SK-N-SH (cell line): ENCODE measurements around the gene NUDT13. TPM values are rescaled to one million over a fixed set of nuclear protein-coding genes. Genes with fewer than 3 reads are reported as not detected.

Experiments
- CTCF ChIA-PET: fragments of 300-600, 350-600 bp; formaldehyde crosslinking; extraction: SDS; loops from one replicate; lab custom pipeline; 2021; lab: Yijun Ruan, JAX
- POLR2A ChIA-PET: fragments of 350-600 bp; sonication (Branson Sonifier 250); formaldehyde crosslinking; extraction: SDS; loops from one replicate; lab custom pipeline; 2020; ENCODE audit warnings: antibody characterized with exemption, inconsistent platforms; lab: Yijun Ruan, JAX
- DNase-seq: peaks from one replicate; pipeline ENCODE4 v3.0.0; 2012
- H2AFZ ChIP-seq: fragments of 200-600 bp; sonication (generic); 2 replicates; pipeline ENCODE4 v1.8.1; 2016; ENCODE audit warnings: antibody characterized with exemption, mild to moderate bottlenecking, low read depth
- H3F3A ChIP-seq: fragments of 200-600 bp; sonication (generic); replicated peaks from 2 replicates; pipeline ENCODE3; 2016; ENCODE audit warnings: antibody characterized with exemption, mild to moderate bottlenecking; ENCODE audit not compliant: insufficient read depth
- H3K27ac ChIP-seq, 2 experiments: fragments of 200-500 bp in 1 of 2; fragments of 200-600 bp in 1 of 2; sonication (Bioruptor generic) in 1 of 2; sonication (generic), shearing (Covaris generic) in 1 of 2; 2 replicates each; pipeline versions ENCODE4 v1.5.1 to v1.6.1; 2014 to 2016; ENCODE audit warnings: low read depth in 2 of 2, inconsistent platforms in 1 of 2, low read length in 1 of 2, mild to moderate bottlenecking in 1 of 2, mixed read lengths in 1 of 2
- H3K27me3 ChIP-seq: fragments of 200-600 bp; sonication (generic), shearing (Covaris generic); 2 replicates; pipeline ENCODE4 v1.6.1; 2016; ENCODE audit warnings: mixed run types; ENCODE audit not compliant: insufficient read depth
- H3K36me3 ChIP-seq, 2 experiments: fragments of 200-500 bp in 1 of 2; fragments of 200-600 bp in 1 of 2; sonication (Bioruptor generic) in 1 of 2; sonication (generic) in 1 of 2; replicated peaks in 1 of 2; 2 replicates each; pipeline versions ENCODE3 to v1.5.1; 2014 to 2016; ENCODE audit warnings: low read length in 1 of 2, mild to moderate bottlenecking in 1 of 2; ENCODE audit not compliant: insufficient read depth in 2 of 2, control insufficient read depth in 1 of 2
- H3K4me1 ChIP-seq, 2 experiments: fragments of 200-500 bp in 1 of 2; fragments of 200-600 bp in 1 of 2; sonication (Bioruptor generic) in 1 of 2; sonication (generic), shearing (Covaris generic) in 1 of 2; 2 replicates each; pipeline versions ENCODE4 v1.5.1 to v1.6.1; 2014 to 2016; ENCODE audit warnings: low read depth in 1 of 2, low read length in 1 of 2, mixed run types in 1 of 2; ENCODE audit not compliant: insufficient read depth in 2 of 2, control insufficient read depth in 1 of 2
- H3K4me2 ChIP-seq: fragments of 200-600 bp; sonication (generic), shearing (Covaris generic); 2 replicates; pipeline ENCODE4 v1.6.1; 2017; ENCODE audit warnings: mixed run types
- H3K4me3 ChIP-seq, 2 experiments: fragments of 200-500 bp in 1 of 2; fragments of 200-600 bp in 1 of 2; sonication (Bioruptor generic) in 1 of 2; sonication (generic), shearing (Covaris generic) in 1 of 2; 2 replicates each; pipeline versions ENCODE4 v1.5.1 to v1.8.1; 2014 to 2016; ENCODE audit warnings: low read depth in 2 of 2, inconsistent platforms in 1 of 2, low read length in 1 of 2, mild to moderate bottlenecking in 1 of 2, mixed read lengths in 1 of 2, moderate library complexity in 1 of 2
- H3K79me2 ChIP-seq: fragments of 200-600 bp; sonication (generic); 2 replicates; pipeline ENCODE4 v1.8.1; 2017; ENCODE audit warnings: mild to moderate bottlenecking; ENCODE audit not compliant: insufficient read depth
- H3K9ac ChIP-seq: fragments of 200-600 bp; sonication (generic); 2 replicates; pipeline ENCODE4 v1.6.1; 2017; ENCODE audit warnings: mixed run types
- H3K9me2 ChIP-seq: fragments of 200-600 bp; sonication (generic); 2 replicates; pipeline ENCODE4 v1.6.1; 2017; ENCODE audit warnings: mixed run types
- H3K9me3 ChIP-seq: fragments of 200-600 bp; sonication (generic); 2 replicates; pipeline ENCODE4 v1.6.1; 2017; ENCODE audit warnings: mixed run types, mild to moderate bottlenecking, moderate library complexity
- H4K20me1 ChIP-seq: fragments of 200-600 bp; sonication (generic); 2 replicates; pipeline ENCODE4 v1.6.1; 2017; ENCODE audit warnings: mild to moderate bottlenecking, mixed run types; ENCODE audit not compliant: insufficient read depth
- CHD2 ChIP-seq: fragments of 150-350 bp; IDR thresholded peaks from 2 replicates; pipeline ENCODE4 v1.6.1; 2018; ENCODE audit warnings: low read length; ENCODE audit not compliant: partially characterized antibody
- CTCF ChIP-seq: fragments of 200-600 bp; sonication (generic); IDR thresholded peaks from 2 replicates; pipeline ENCODE4 v1.6.1; 2017; ENCODE audit warnings: antibody characterized with exemption, mild to moderate bottlenecking, moderate library complexity
- FOSL2 ChIP-seq: IDR thresholded peaks from 2 replicates; pipeline ENCODE4 v1.4.0; 2012; ENCODE audit warnings: low read depth, mild to moderate bottlenecking, moderate library complexity, borderline replicate concordance
- FOXM1 ChIP-seq: IDR thresholded peaks from 2 replicates; pipeline ENCODE4 v1.4.0; 2012; ENCODE audit warnings: low read depth, mild to moderate bottlenecking
- MEF2A ChIP-seq: IDR thresholded peaks from 2 replicates; pipeline ENCODE4 v1.4.0; 2012; ENCODE audit warnings: low read depth, borderline replicate concordance
- MXI1 ChIP-seq: IDR thresholded peaks from 2 replicates; pipeline ENCODE4 v1.6.1; 2012; ENCODE audit warnings: mild to moderate bottlenecking, low read depth, low read length, improper control_type of control experiment
- NFIC ChIP-seq: IDR thresholded peaks from 2 replicates; pipeline ENCODE4 v1.4.0; 2012; ENCODE audit warnings: borderline replicate concordance
- RAD21 ChIP-seq: IDR thresholded peaks from 2 replicates; pipeline ENCODE4 v1.6.1; 2012; ENCODE audit warnings: mild to moderate bottlenecking, low read length
- RCOR1 ChIP-seq: fragments of 150-350 bp; IDR thresholded peaks from 2 replicates; pipeline ENCODE4 v1.6.1; 2017; ENCODE audit warnings: antibody characterized with exemption, low read length
- RFX5 ChIP-seq: IDR thresholded peaks from 2 replicates; pipeline ENCODE4 v1.6.1; 2012; ENCODE audit warnings: mild to moderate bottlenecking, improper control_type of control experiment, low read length
- RXRA ChIP-seq: IDR thresholded peaks from 2 replicates; pipeline ENCODE4 v1.4.0; 2012; ENCODE audit warnings: low read depth, mild to moderate bottlenecking, borderline replicate concordance
- TAF1 ChIP-seq: IDR thresholded peaks from 2 replicates; pipeline ENCODE4 v1.6.1; 2012; ENCODE audit warnings: low read depth, mild to moderate bottlenecking, low read length, moderate library complexity, borderline replicate concordance
- TCF12 ChIP-seq: IDR thresholded peaks from 2 replicates; pipeline ENCODE4 v1.4.0; 2012
- TEAD4 ChIP-seq: IDR thresholded peaks from 2 replicates; pipeline ENCODE4 v1.4.0; 2012; ENCODE audit warnings: mild to moderate bottlenecking, borderline replicate concordance; ENCODE audit not compliant: insufficient read depth
- YY1 ChIP-seq: IDR thresholded peaks from 2 replicates; pipeline ENCODE4 v1.4.0; 2012; ENCODE audit warnings: low read depth, mild to moderate bottlenecking
- ZBTB33 ChIP-seq: IDR thresholded peaks from 2 replicates; pipeline ENCODE4 v1.4.0; 2012; ENCODE audit warnings: low read depth, borderline replicate concordance
- WGBS: methylation state at CpG from one replicate; pipeline ENCODE4 v1.1.6; 2017; ENCODE audit warnings: low lambda C conversion rate; 5-methylcytosine and 5-hydroxymethylcytosine counted together
- polyA plus RNA-seq, 3 experiments: library from polyadenylated mRNA; depleted of rRNA; stranded (reverse); fragments of >200 nt; gene quantifications; 2 replicates each; pipeline ENCODE4 v1.2.3, GENCODE V29; 2012

Gene NUDT13
- polyA plus RNA-seq, 1 of the 3 experiments (the other 2 are of a cell fraction), result 3.4 TPM

- Histone ChIP-seq H3K9me3 (no peaks in the 10 kb centered on the region), H3K36me3 (peaks cover 39 to 67% of the 10 kb centered on the region in 2 experiments)
- no peak for TF ChIP-seq ZBTB33
- no peak for TF ChIP-seq FOXM1
- TF ChIP-seq MEF2A, result no peak
- no peak for TF ChIP-seq TAF1
- TF ChIP-seq TCF12, result no peak
- TF ChIP-seq RCOR1, result no peak
- TF ChIP-seq MXI1, result no peak
- no peak for TF ChIP-seq YY1
- no peak for TF ChIP-seq RXRA
- TF ChIP-seq CHD2, result no peak
- TF ChIP-seq RAD21, result no peak
- no peak for TF ChIP-seq CTCF
- TF ChIP-seq, all 33 proteins: peak for 0
- Histone ChIP-seq H3K9ac (no peak overlapping the region), H3K27me3 (no peaks in the 10 kb centered on the region), H2AFZ (no peak overlapping the region), H3K79me2 (peaks cover 91% of the 10 kb centered on the region), H4K20me1 (peaks cover 9% of the 10 kb centered on the region), H3K4me1 (no peaks in the 10 kb centered on the region; a peak in 1 of 4 replicates), H3F3A (peaks cover 33% of the 10 kb centered on the region), H3K4me2 (no peak overlapping the region), H3K4me3 (no peak overlapping the region), H3K9me2 (no peaks in the 10 kb centered on the region), H3K27ac (no peak overlapping the region)
- DNase-seq, result no peak
- ChIA-PET CTCF (no interaction called here), POLR2A (no interaction called here)
- WGBS, result 98% methylated on average over 1 of the region's 1 CpG
These were observed 50.8 kb downstream of the NUDT13 start for GRCh38 chr10:73161079-73161478.

- no peaks in the 10 kb centered on the region; a peak in 1 of 4 replicates for H3K4me1 ChIP-seq
- H3K4me3 ChIP-seq, result no peak overlapping the region
- peaks cover 9% of the 10 kb centered on the region for H4K20me1 ChIP-seq
- no peak overlapping the region for H3K27ac ChIP-seq
- ChIA-PET POLR2A (no interaction called here), CTCF (no interaction called here)
- H3K4me2 ChIP-seq, result no peak overlapping the region
- TF ChIP-seq NFIC (no peak), TEAD4 (no peak), RFX5 (no peak), MXI1 (no peak), FOSL2 (no peak), TCF12 (no peak)
- H3K27me3 ChIP-seq, result no peaks in the 10 kb centered on the region
- no peaks in the 10 kb centered on the region for H3K9me2 ChIP-seq
- peaks cover 36% of the 10 kb centered on the region for H3F3A ChIP-seq
- no peaks in the 10 kb centered on the region for H3K9me3 ChIP-seq
- no peak for DNase-seq
- H2AFZ ChIP-seq, result no peak overlapping the region
- no peak overlapping the region for H3K9ac ChIP-seq
- H3K36me3 ChIP-seq, result peaks cover 34 to 65% of the 10 kb centered on the region in 2 experiments
- H3K79me2 ChIP-seq, result peaks cover 94% of the 10 kb centered on the region
- WGBS, result 90% methylated on average over 3 of the region's 3 CpGs
These were observed 51.4 kb downstream of the NUDT13 start for GRCh38 chr10:73161662-73162061.
